GM23248 (cell line): ENCODE measurements around the gene MRS2. TPM values are rescaled to one million over a fixed set of nuclear protein-coding genes. Genes with fewer than 3 reads are reported as not detected.

ENCODE experiments used
- DNase-seq: peaks from one replicate; pipeline ENCODE4 v3.0.0-alpha.2; 2015
- H2AFZ ChIP-seq: fragments of 200-600 bp; sonication (generic); 2 replicates; pipeline ENCODE4 v1.6.1; 2016; ENCODE audit warnings: antibody characterized with exemption
- H3F3A ChIP-seq: fragments of 200-600 bp; sonication (generic); 2 replicates; pipeline ENCODE4 v1.6.1; 2016; ENCODE audit warnings: mild to moderate bottlenecking, antibody characterized with exemption, mixed run types; ENCODE audit not compliant: insufficient read depth
- H3K27ac ChIP-seq: fragments of 200-600 bp; sonication (generic); 2 replicates; pipeline ENCODE4 v1.5.1; 2016; ENCODE audit warnings: mild to moderate bottlenecking
- H3K27me3 ChIP-seq: fragments of 200-600 bp; sonication (generic); replicated peaks from 2 replicates; pipeline ENCODE4 v1.6.1; 2016; ENCODE audit warnings: mild to moderate bottlenecking; ENCODE audit not compliant: insufficient read depth
- H3K36me3 ChIP-seq: fragments of 200-600 bp; sonication (generic); 2 replicates; pipeline ENCODE4 v1.6.1; 2016; ENCODE audit warnings: low read depth, mild to moderate bottlenecking
- H3K4me1 ChIP-seq: fragments of 200-600 bp; sonication (generic); 2 replicates; pipeline ENCODE4 v1.6.1; 2016; ENCODE audit warnings: mild to moderate bottlenecking; ENCODE audit not compliant: insufficient read depth
- H3K4me2 ChIP-seq: fragments of 200-600 bp; sonication (generic); one replicate; pipeline ENCODE4 v1.6.1; 2016; ENCODE audit warnings: mild to moderate bottlenecking; ENCODE audit not compliant: unreplicated experiment
- H3K4me3 ChIP-seq: fragments of 200-600 bp; sonication (generic); 2 replicates; pipeline ENCODE4 v1.5.1; 2016; ENCODE audit warnings: mild to moderate bottlenecking
- H3K79me2 ChIP-seq: fragments of 200-600 bp; sonication (generic); 2 replicates; pipeline ENCODE4 v1.6.1; 2016; ENCODE audit warnings: mild to moderate bottlenecking; ENCODE audit not compliant: insufficient read depth
- H3K9ac ChIP-seq: fragments of 200-600 bp; sonication (generic); 2 replicates; pipeline ENCODE4 v1.6.1; 2016; ENCODE audit warnings: mild to moderate bottlenecking
- H3K9me2 ChIP-seq: fragments of 200-600 bp; sonication (generic); 2 replicates; pipeline ENCODE4 v1.6.1; 2016; ENCODE audit warnings: mixed run types, mild to moderate bottlenecking, moderate library complexity; ENCODE audit not compliant: insufficient read depth
- H3K9me3 ChIP-seq: fragments of 200-600 bp; sonication (generic); one replicate; pipeline ENCODE4 v1.6.1; 2017; ENCODE audit warnings: low read depth
- H4K20me1 ChIP-seq: fragments of 200-600 bp; sonication (generic); 2 replicates; pipeline ENCODE4 v1.6.0; 2016; ENCODE audit not compliant: insufficient read depth
- EZH2 ChIP-seq: fragments of 200-600 bp; sonication (generic); IDR thresholded peaks from 2 replicates; pipeline ENCODE4 v1.6.1; 2018; ENCODE audit warnings: antibody characterized with exemption, mild to moderate bottlenecking; ENCODE audit not compliant: insufficient read depth, poor library complexity, severe bottlenecking
- EZH2phosphoT487 ChIP-seq: fragments of 200-600 bp; sonication (generic); IDR thresholded peaks from 2 replicates; pipeline ENCODE4 v1.6.1; 2018; ENCODE audit warnings: antibody characterized with exemption, moderate library complexity, mild to moderate bottlenecking, low read depth; ENCODE audit not compliant: insufficient read depth
- WGBS, 2 experiments: methylation state at CpG; one replicate each; pipeline ENCODE4 v1.1.6; 2015 to 2017; ENCODE audit warnings: low lambda C conversion rate in 2 of 2, low coverage in 1 of 2; ENCODE audit errors: missing lambda C conversion rate in 2 of 2; 5-methylcytosine and 5-hydroxymethylcytosine counted together
- in situ Hi-C: fragments of 300-500 bp; cut with MboI; formaldehyde crosslinking; loops from 2 replicates; pipeline ENCODE4 v1.15.0; 2020
- polyA plus RNA-seq: library from polyadenylated mRNA; unstranded; fragments of >200 nt; fragmentation: Nextera tagmentation; extraction: Ambion mirVana; gene quantifications from 2 replicates; pipeline ENCODE4 v1.2.1, GENCODE V29; 2016
- total RNA-seq: library from RNA; depleted of rRNA; stranded (reverse); fragments of >200 nt; shearing (Covaris generic); gene quantifications from 2 replicates; pipeline ENCODE4 v1.2.3, GENCODE V29; 2014

Gene MRS2
- total and polyA plus RNA-seq, 2 experiments from 2014 or later = 18.0 to 21.3 TPM

DNA sequence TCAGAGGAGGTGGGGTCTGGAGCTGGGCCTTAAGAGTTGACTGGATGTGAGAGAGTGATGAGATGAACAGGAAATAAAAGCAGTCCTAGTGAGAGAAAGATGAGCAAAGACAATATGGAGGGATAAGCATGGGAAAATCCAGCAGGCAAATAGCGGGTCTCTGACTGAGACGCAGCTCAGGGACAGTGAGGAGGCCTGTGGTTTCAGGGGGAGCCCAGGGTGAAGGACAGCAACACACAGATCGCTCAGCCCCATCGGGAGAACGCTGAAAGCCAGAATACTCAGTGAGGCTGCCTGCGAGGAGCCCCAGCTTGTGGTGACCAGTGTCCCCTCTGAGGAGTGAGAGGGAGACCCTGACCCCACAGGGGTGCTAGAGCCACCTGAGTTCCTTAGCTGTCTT lies 28.1 kb upstream of the MRS2 start:
- Histone ChIP-seq H3K4me2 (no peak overlapping the region), H4K20me1 (no peaks in the 10 kb centered on the region), H3K9me3 (no peaks in the 10 kb centered on the region), H3K9ac (no peak overlapping the region), H3K4me1 (no peaks in the 10 kb centered on the region), H3F3A (no peaks in the 10 kb centered on the region), H3K27ac (no peak overlapping the region), H2AFZ (no peak overlapping the region), H3K4me3 (no peak overlapping the region), H3K9me2 (no peaks in the 10 kb centered on the region), H3K27me3 (no peaks in the 10 kb centered on the region), H3K79me2 (no peaks in the 10 kb centered on the region), H3K36me3 (no peaks in the 10 kb centered on the region)
- in situ Hi-C loops = no loop called here
- no peak for TF ChIP-seq EZH2
- TF ChIP-seq EZH2phosphoT487 = no peak
- 81 to 84% methylated on average over 6 of the region's 6 CpGs for WGBS, 2 experiments
- DNase-seq = no peak

DNA sequence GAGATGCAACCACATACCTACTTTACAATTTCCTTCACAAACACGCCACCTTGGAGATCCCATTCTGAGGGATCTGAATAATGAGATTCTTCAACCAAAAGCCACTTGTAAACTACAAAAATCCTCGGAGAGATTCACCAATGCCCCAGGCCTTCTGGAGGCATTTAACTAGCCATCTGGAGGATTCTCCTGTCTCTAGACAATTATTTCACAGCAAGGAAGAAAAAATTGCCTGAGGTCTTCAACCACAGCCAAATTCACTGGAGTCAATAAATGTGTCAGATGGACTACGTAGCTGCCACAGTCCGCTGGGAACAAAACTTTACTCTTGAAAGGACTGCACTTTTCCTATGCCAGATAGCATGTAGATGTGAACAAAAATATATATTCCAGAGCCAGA lies 25.9 kb upstream of the MRS2 start:
- no peak for DNase-seq
- no peaks in the 10 kb centered on the region for H4K20me1 ChIP-seq
- no peaks in the 10 kb centered on the region for H3K4me1 ChIP-seq
- H3K9me2 ChIP-seq = no peaks in the 10 kb centered on the region
- no peak overlapping the region for H2AFZ ChIP-seq
- H3K4me3 ChIP-seq = no peak overlapping the region
- no peaks in the 10 kb centered on the region for H3F3A ChIP-seq
- H3K36me3 ChIP-seq = no peaks in the 10 kb centered on the region
- H3K9ac ChIP-seq = no peak overlapping the region
- no peak for TF ChIP-seq EZH2
- in situ Hi-C loops = no loop called here
- no peak overlapping the region for H3K27ac ChIP-seq
- H3K4me2 ChIP-seq = no peak overlapping the region
- H3K79me2 ChIP-seq = no peaks in the 10 kb centered on the region
- H3K9me3 ChIP-seq = no peaks in the 10 kb centered on the region
- WGBS, 2 experiments = 1 to 9% methylated on average over 4 of the region's 4 CpGs
- no peaks in the 10 kb centered on the region for H3K27me3 ChIP-seq

DNA sequence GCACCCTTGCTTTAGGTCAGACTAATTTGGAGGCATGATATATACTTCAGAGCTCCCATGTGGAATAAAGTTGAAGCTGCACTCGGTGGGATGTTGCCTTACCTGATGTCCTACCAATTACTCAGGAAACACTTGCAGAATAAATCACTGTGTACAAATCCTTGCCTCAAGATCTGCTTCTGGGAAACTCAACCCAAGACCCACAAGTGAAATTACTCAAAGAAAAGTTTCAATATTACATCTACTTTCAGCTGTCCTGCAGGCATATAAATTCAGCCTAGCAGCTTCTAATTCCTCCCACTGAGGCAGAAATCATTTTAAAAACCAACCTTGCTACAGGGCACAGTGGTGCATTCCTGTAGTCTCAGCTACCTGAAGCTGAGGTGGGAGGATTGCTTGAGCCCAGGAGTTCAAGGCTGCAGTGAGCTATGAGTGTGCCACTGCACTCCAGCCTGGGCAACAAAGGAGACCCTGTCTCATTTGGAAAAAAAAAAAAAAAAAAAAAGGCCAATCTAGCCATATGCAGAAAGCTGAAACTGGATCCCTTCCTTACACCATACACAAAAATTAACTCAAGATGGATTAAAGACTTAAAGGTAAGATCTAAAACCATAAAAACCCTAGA lies 24.2 kb upstream of the MRS2 start:
- no peaks in the 10 kb centered on the region for H3K9me3 ChIP-seq
- H3K9me2 ChIP-seq = no peaks in the 10 kb centered on the region
- H3K27me3 ChIP-seq = no peaks in the 10 kb centered on the region
- no peaks in the 10 kb centered on the region for H3K79me2 ChIP-seq
- H3K4me3 ChIP-seq = no peak overlapping the region
- H4K20me1 ChIP-seq = no peaks in the 10 kb centered on the region
- H3K4me1 ChIP-seq = no peaks in the 10 kb centered on the region
- in situ Hi-C loops = no loop called here
- no peak overlapping the region for H3K27ac ChIP-seq
- H3F3A ChIP-seq = no peaks in the 10 kb centered on the region
- no peaks in the 10 kb centered on the region for H3K36me3 ChIP-seq
- no peak overlapping the region for H3K9ac ChIP-seq
- 39 to 40% methylated on average over 1 of the region's 1 CpG for WGBS, 2 experiments
- DNase-seq = no peak
- no peak for TF ChIP-seq EZH2
- no peak for TF ChIP-seq EZH2phosphoT487
- H3K4me2 ChIP-seq = no peak overlapping the region
- H2AFZ ChIP-seq = no peak overlapping the region

DNA sequence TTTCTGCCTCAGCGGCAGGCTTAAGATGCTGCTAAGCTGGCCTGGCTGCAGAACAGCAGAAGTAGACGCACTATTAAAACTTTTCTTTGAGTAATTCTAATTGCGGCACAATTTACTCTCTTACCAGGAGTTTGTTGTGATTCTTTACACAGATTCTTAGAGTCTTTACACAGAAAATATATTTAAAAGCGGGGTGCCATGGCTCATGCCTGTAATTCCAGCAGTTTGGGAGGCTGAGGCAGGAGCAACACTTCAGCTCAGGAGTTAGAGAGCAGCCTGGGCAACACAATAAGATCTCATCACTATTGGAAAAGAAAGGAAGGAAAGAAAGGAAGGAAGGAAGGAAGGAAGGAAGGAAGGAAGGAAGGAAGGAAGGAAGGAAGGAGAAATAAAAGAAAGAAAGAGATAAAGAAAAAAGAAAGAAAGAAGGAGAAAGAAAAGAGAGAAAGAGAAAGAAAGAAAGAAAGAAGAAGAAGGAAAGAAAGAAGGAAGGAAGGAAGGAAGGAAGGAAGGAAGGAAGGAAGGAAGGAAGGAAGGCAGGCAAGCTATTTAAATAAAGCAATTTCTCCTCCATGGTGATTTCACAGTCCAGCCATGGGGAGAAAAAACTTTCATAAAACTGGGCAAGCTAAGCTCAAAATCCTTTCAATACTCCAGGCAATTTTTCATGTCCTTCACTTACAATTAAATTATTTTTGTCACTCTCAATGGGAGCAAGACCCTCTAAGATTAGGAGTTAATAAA lies 21.1 kb upstream of the MRS2 start:
- H3K27me3 ChIP-seq = no peaks in the 10 kb centered on the region
- TF ChIP-seq EZH2phosphoT487 (no peak), EZH2 (no peak)
- H3K27ac ChIP-seq = no peak overlapping the region
- H3K9me3 ChIP-seq = no peaks in the 10 kb centered on the region
- H3K9me2 ChIP-seq = no peaks in the 10 kb centered on the region
- no peaks in the 10 kb centered on the region for H3K4me1 ChIP-seq
- no peak overlapping the region for H3K9ac ChIP-seq
- H4K20me1 ChIP-seq = no peaks in the 10 kb centered on the region
- H3K36me3 ChIP-seq = no peaks in the 10 kb centered on the region
- in situ Hi-C loops = loop anchor here (10.0 kb wide), 1 partner anchor 97 kb away; no protein-coding TSS in a partner anchor
- no peak for DNase-seq
- H3F3A ChIP-seq = no peaks in the 10 kb centered on the region
- no peak overlapping the region for H3K4me3 ChIP-seq
- H2AFZ ChIP-seq = no peak overlapping the region
- H3K79me2 ChIP-seq = no peaks in the 10 kb centered on the region
- 80 to 84% methylated on average over 4 of the region's 4 CpGs for WGBS, 2 experiments
- no peak overlapping the region for H3K4me2 ChIP-seq
